ENCODE data around the gene LENG1.
A peak's percentile ranks its signal among the peaks of the same experiment; 100 is the strongest.
"Not testable (repeated sequence)": the region's sequence is repeated elsewhere in the genome, so short reads cannot be mapped to it uniquely, and the experiment has no call there.

The LENG1 gene

GRCh38 chr19:54159352-54160181 lies at the start of gene LENG1:
LENG1 (minus strand) TSS chr19:54159721; CDS start chr19:54159695, 26 bp downstream.
- peak; percentile 100 for DNase-seq

GRCh38 chr19:54208784-54209057 lies 49.2 kb upstream of the LENG1 start:
- peak; percentile 69 for DNase-seq

GRCh38 chr19:54207983-54208783 lies 48.7 kb upstream of the LENG1 start:
- DNase-seq, result no peak

GRCh38 chr19:54207676-54207982 lies 48.1 kb upstream of the LENG1 start:
- no peak for DNase-seq

GRCh38 chr19:54207193-54207592 lies 47.7 kb upstream of the LENG1 start:
- not testable (repeated sequence) for DNase-seq

- no peak for DNase-seq
Measured at GRCh38 chr19:54206831-54207177, 47.3 kb upstream of the LENG1 start.

GRCh38 chr19:54206030-54206830 lies 46.7 kb upstream of the LENG1 start:
- no peak for DNase-seq

GRCh38 chr19:54204767-54205468 lies 45.4 kb upstream of the LENG1 start:
- DNase-seq, result no peak

- DNase-seq, result no peak
Measured at GRCh38 chr19:54203151-54203611, 43.7 kb upstream of the LENG1 start.

GRCh38 chr19:54201980-54202379 lies 42.5 kb upstream of the LENG1 start:
- DNase-seq, result peak; percentile 52

GRCh38 chr19:54201172-54201701 lies 41.7 kb upstream of the LENG1 start:
- peak; percentile 32 for DNase-seq

GRCh38 chr19:54199401-54199800 lies 39.9 kb upstream of the LENG1 start:
- DNase-seq, result peak; percentile 39

GRCh38 chr19:54197121-54197520 lies 37.6 kb upstream of the LENG1 start:
- DNase-seq, result no peak

- DNase-seq, result no peak
Measured at GRCh38 chr19:54196536-54196935, 37.0 kb upstream of the LENG1 start.

- DNase-seq, result not testable (repeated sequence)
Measured at GRCh38 chr19:54194463-54194862, 34.9 kb upstream of the LENG1 start.

GRCh38 chr19:54193011-54193410 lies 33.5 kb upstream of the LENG1 start:
- no peak for DNase-seq

- no peak for DNase-seq
Measured at GRCh38 chr19:54191811-54192453, 32.4 kb upstream of the LENG1 start.

- DNase-seq, result peak; percentile 92
Measured at GRCh38 chr19:54191011-54191810, 31.7 kb upstream of the LENG1 start, which contains the start of gene TSEN34. TSEN34 (plus strand) TSS chr19:54191308; CDS start chr19:54191365, 57 bp downstream.

- DNase-seq, result peak; percentile 100
Measured at GRCh38 chr19:54190503-54191010, 31.0 kb upstream of the LENG1 start.

- peak; percentile 100 for DNase-seq
Measured at GRCh38 chr19:54189735-54190502, 30.4 kb upstream of the LENG1 start.

All from islet precursor cell (in vitro differentiated cells).